Measurements from ENCODE around the gene KRT73.

The KRT73 gene

DNA sequence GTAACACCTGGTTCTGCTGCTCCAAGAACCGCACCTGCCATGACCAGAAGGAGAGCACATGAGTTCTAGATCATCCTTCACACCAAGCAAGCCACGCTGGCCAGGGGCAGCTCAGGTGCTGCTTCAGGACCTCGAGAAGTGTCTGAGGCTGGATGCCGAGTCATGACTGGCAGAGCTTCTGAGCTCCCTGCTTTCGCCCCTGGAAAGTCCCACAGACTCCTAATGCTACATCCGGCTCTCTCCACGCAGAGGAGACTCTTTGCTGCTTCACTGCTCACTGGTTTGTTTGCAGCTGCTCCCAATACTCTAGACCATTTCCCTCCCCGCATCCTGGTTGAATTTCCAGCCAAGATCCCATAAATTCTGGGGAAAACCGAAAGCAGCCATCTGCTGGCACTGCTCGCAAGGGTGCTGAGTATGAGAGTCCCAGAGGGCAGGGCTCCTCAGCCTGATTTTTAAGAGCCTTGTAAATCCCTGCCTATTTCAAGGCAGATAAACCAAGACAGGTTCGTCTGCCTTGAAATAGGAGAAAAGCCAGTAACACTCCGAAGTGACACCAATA, 32.2 kb upstream of the KRT73 start:
- no peak for DNase-seq (ENCODE audit: low read depth)
- TF ChIP-seq MYC (IDR thresholded peaks at IDR 0.05; ENCODE audit: low read depth, low read length): no peak
- TF ChIP-seq, protein P1, sequence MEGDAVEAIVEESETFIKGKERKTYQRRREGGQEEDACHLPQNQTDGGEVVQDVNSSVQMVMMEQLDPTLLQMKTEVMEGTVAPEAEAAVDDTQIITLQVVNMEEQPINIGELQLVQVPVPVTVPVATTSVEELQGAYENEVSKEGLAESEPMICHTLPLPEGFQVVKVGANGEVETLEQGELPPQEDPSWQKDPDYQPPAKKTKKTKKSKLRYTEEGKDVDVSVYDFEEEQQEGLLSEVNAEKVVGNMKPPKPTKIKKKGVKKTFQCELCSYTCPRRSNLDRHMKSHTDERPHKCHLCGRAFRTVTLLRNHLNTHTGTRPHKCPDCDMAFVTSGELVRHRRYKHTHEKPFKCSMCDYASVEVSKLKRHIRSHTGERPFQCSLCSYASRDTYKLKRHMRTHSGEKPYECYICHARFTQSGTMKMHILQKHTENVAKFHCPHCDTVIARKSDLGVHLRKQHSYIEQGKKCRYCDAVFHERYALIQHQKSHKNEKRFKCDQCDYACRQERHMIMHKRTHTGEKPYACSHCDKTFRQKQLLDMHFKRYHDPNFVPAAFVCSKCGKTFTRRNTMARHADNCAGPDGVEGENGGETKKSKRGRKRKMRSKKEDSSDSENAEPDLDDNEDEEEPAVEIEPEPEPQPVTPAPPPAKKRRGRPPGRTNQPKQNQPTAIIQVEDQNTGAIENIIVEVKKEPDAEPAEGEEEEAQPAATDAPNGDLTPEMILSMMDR (IDR thresholded peaks at IDR 0.05; ENCODE audit: low read depth, low read length): no peak
- no peak for TF ChIP-seq POLR2A (IDR thresholded peaks at IDR 0.05; ENCODE audit: extremely low read depth, insufficient read length)
- TF ChIP-seq, protein P2, sequence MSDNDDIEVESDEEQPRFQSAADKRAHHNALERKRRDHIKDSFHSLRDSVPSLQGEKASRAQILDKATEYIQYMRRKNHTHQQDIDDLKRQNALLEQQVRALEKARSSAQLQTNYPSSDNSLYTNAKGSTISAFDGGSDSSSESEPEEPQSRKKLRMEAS (IDR thresholded peaks at IDR 0.05; ENCODE audit: low read depth, low read length): no peak
- H3K4me3 ChIP-seq (ENCODE audit: low read depth, low read length): no peak overlapping the region

DNA sequence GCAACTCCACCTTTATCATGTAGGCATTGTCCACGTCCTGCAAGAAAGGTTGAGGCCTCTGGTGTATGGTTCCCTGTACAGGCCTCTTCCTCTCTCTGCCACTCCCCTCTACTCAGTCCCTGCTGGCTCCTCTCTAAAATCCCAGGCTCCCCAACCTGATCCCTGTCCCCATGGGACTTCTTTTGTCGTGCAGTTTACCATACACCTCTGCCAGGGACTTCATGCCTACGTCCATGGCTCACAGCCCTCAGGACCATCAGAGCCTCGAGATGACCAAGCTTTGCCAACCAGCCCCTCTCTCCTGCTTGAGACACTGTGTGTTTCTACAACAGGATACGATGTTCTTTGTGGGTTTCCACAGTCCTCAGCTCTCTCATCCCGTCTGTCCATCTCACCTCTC, 30.7 kb upstream of the KRT73 start:
- TF ChIP-seq MYC (IDR thresholded peaks at IDR 0.05; ENCODE audit: low read depth, low read length) (no peak), POLR2A (IDR thresholded peaks at IDR 0.05; ENCODE audit: extremely low read depth, insufficient read length) (no peak)
- TF ChIP-seq, protein P1 (IDR thresholded peaks at IDR 0.05; ENCODE audit: low read depth, low read length): no peak
- TF ChIP-seq, protein P2 (IDR thresholded peaks at IDR 0.05; ENCODE audit: low read depth, low read length): no peak
- no peak overlapping the region for H3K4me3 ChIP-seq (ENCODE audit: low read depth, low read length)

DNA sequence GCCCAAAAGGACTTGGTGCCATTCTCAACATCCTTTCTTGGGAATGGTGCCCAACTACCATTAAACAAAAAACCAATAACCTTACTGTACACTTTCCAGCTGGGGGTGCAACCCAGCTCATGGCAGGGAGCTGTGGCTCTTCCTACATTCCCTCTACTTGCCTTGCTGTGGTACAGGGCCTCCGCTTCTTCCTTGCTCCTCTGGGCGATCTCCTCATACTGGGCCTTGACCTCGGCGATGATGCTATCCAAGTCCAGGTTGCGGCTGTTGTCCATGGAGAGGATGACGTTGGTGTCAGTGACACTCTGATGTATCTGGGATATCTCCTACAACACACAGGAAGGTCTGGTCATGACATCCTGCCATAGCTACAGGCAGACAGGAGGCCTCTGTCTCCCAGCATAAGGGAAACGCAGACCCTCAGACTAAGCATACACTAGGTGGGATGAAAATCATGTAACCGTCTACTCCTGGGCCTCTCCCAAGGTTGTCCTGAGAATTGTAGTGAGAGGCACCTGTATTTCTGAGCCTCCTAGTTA, 29.7 kb upstream of the KRT73 start:
- no peak for DNase-seq (ENCODE audit: low read depth)
- TF ChIP-seq, protein P1 (IDR thresholded peaks at IDR 0.05; ENCODE audit: low read depth, low read length): no peak
- no peak for TF ChIP-seq MYC (IDR thresholded peaks at IDR 0.05; ENCODE audit: low read depth, low read length)
- no peak for TF ChIP-seq POLR2A (IDR thresholded peaks at IDR 0.05; ENCODE audit: extremely low read depth, insufficient read length)
- H3K4me3 ChIP-seq (ENCODE audit: low read depth, low read length): no peak overlapping the region

More for the DNA sequence above, 30.7 kb upstream of the KRT73 start:
- no peak for DNase-seq (ENCODE audit: low read depth)

GRCh38 chr12:52647601-52648000, 29.2 kb upstream of the KRT73 start:
- DNase-seq (ENCODE audit: low read depth): no peak
- H3K4me3 ChIP-seq (ENCODE audit: low read depth, low read length): no peak overlapping the region
- TF ChIP-seq POLR2A (IDR thresholded peaks at IDR 0.05; ENCODE audit: extremely low read depth, insufficient read length) (no peak), MYC (IDR thresholded peaks at IDR 0.05; ENCODE audit: low read depth, low read length) (no peak)
- TF ChIP-seq, protein P1 (IDR thresholded peaks at IDR 0.05; ENCODE audit: low read depth, low read length): no peak
- TF ChIP-seq, protein P2 (IDR thresholded peaks at IDR 0.05; ENCODE audit: low read depth, low read length): no peak

DNA sequence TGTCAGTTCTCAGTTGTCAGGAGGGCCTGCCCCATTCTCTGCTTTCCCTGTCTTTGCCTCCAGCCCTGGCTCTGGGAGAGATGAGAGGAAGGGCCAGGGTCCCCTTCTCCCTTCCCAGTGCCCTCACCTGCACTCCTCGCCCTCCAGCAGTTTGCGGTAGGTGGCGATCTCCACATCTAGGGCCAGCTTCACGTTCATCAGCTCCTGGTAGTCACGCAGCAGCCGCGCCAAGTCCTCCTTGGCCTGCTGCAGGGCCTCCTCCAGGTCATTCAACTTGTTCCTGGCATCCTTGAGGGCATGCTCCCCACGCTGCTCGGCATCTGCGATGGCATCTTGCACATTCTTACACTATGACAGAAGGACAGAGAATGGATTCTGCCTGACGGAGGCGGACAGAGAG, 28.3 kb upstream of the KRT73 start:
- no peak for DNase-seq (ENCODE audit: low read depth)
- TF ChIP-seq MYC (IDR thresholded peaks at IDR 0.05; ENCODE audit: low read depth, low read length) (no peak), POLR2A (IDR thresholded peaks at IDR 0.05; ENCODE audit: extremely low read depth, insufficient read length) (no peak)
- TF ChIP-seq, protein P1 (IDR thresholded peaks at IDR 0.05; ENCODE audit: low read depth, low read length): no peak
- TF ChIP-seq, protein P2 (IDR thresholded peaks at IDR 0.05; ENCODE audit: low read depth, low read length): no peak
- no peak overlapping the region for H3K4me3 ChIP-seq (ENCODE audit: low read depth, low read length)

Data from NB4 (cell line).